Measurements from ENCODE around the gene GNGT1.
"Not testable (repeated sequence)": the region's sequence is repeated elsewhere in the genome, so short reads cannot be mapped to it uniquely, and the experiment has no call there.

GNGT1 gene

DNA sequence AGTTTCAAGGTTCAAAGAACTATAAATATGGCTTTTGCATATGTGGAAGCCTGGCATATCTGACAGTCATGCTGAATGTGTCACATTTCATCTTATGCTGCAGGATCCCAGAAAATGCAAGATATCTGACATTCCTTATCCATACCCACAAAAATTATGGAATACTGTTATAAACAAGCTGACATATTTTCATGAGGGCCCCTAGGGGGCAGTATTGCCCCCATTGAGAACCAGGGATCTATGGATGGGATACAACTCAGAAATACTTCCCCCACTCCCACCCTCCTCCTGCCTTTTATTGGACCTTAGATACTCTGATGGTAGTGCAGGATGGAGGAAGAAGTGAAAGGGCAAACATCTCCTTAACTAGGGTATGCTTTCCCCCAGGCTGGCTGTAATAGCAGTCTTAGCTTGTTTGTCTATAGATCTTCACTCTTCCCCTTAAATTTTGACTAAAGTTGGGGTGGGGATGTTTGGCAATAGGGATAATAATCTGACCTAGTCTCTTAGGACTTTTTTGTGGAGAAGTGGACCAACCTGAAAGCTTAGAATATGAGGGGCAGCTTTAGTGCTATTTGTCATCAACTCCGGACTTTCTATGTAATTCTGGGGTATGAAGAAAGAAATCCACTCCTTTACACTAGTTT, 3.5 kb upstream of the GNGT1 start:
- no peak for DNase-seq (ENCODE audit: low read depth in 1 of 2, low spot score in 1 of 2)

DNA sequence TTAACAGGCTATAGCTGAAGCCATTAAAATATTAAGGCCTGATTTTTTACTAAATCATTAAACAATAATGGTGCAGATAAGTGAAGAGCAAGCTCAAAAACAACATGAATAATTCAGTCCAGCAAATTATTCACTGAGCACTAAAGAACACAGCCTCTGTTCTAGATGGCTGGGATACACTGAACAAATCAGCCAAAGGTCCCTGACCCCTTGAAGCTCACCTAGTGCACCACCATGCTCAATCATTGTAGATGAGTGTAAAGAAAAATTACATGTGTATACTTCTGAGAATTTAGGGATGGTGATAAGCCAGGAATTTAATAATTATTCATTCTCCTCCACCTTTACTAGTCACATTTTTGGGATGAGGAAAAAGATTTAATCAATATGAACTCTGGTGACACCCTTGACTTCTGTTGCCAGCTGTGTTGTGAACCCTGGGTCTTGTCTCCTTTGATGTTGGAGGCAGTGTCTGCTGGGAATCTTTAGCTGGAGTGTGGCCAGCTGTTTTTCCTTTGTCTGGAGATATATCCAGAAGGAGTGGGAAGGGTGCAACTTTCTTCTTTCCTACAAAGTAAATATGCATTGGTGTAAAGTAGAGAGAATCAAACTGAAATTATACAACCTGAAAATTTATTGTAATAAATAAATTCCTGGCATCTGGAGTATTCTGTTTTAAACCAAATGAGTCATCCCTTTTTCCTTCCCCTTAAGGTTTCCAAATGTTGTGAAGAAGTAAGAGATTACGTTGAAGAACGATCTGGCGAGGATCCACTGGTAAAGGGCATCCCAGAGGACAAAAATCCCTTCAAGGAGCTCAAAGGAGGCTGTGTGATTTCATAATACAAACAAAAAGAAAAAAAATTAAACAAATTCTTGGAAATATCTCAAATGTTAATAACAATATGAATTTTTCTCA, 4.0 kb downstream of the GNGT1 start:
- DNase-seq (ENCODE audit: low read depth in 1 of 2, low spot score in 1 of 2): no peak

DNA sequence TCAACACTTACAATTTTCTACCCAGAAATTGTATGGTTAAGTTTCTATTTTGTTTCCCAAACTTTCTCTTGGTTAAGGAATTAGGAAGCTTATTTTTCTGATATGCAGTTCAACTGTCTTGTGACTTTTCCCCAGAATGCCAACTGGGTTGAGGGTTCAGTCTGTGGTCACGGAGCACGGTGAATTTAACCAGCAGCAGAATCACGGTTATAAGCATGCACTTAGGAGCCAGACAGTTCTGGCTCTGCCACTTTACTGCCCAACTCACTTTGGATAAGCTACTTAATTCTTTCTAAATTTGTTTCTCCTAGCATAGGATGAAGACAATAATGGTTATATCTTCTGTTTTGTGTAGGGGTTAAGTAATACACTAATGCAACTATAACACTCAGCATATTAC, 4.9 kb downstream of the GNGT1 start:
- not testable (repeated sequence) for DNase-seq (ENCODE audit: low read depth in 1 of 2, low spot score in 1 of 2)

DNA sequence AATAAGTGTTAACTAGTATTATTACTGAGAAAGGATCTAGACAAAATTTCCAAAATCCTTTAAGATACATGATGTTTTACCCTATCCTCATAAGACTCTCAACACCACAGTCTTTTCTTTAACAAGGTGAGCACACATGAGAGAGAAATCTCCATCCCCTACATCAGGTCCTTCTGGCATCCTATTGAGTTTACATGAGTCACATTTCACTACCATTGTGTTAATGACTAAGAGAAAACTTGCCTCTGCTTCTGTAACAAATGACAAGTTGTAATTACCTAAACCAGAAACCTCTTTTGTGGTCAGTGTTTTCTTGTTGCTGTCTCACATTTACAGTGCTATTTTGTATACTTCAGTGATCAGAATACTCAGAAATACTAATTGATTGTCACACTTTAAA, 5.3 kb downstream of the GNGT1 start:
- not testable (repeated sequence) for DNase-seq (ENCODE audit: low read depth in 1 of 2, low spot score in 1 of 2)

DNA sequence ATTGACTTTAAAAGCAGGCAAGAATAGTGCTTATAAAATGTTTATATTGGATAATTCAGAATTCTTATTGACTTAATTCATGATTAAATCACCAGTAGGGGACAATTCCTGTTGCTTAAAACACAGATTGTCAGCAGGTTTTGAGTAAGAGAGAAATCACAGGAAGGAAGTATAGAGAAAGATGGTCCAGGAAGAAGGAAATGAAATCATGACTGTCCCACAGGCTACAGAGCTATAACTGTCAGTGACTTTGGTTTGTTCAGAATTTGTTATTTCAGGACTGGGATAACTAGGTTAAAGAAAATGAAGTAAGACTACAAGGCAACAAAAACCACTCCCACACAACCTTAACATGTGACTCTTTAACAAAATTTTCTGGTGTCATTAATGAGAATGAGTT, 6.8 kb downstream of the GNGT1 start:
- DNase-seq (ENCODE audit: low read depth in 1 of 2, low spot score in 1 of 2): no peak

DNA sequence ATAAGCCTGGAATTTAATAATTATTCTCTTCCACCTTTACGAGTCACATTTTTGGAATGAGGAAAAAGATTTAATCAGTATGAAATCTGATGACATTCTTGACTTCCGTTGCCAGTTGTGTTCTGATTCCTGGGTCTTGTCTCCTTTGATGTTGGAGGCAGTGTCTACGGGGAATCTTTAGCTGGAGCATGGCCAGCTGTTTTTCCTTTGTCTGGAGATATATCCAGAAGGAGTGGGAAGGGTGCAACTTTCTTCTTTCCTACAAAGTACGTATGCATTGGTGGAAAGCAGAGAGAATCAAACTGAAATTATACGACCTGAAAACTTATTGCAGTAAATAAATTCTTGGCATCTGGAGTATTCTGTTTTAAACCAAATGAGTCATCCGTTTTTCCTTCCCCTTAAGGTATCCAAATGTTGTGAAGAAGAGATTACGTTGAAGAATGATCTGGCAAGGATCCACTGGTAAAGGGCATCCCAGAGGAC, 8.3 kb downstream of the GNGT1 start:
- DNase-seq (ENCODE audit: low read depth in 1 of 2, low spot score in 1 of 2): no peak

DNA sequence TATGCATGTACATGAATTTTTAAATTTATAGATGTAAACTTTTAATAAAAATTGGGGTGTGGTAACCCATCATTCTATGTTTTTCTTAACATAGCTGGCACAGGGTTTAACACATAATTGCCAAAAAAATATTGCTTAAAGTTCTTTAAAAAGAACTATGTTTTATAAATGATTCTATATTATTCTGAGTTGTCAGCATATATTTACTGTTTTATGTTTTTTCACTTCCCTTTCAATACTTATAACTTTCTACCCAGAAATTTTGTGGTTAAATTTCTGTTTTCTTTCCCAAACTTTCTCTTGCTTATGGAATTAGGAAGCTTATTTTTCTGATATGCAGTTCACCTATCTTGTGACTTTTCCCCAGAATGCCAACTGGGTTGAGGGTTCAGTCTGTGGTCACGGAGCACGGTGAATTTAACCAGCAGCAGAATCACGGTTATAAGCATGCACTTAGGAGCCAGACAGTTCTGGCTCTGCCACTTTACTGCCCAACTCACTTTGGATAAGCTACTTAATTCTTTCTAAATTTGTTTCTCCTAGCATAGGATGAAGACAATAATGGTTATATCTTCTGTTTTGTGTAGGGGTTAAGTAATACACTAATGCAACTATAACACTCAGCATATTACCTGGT, 9.0 kb downstream of the GNGT1 start:
- DNase-seq (ENCODE audit: low read depth in 1 of 2, low spot score in 1 of 2): not testable (repeated sequence)

DNA sequence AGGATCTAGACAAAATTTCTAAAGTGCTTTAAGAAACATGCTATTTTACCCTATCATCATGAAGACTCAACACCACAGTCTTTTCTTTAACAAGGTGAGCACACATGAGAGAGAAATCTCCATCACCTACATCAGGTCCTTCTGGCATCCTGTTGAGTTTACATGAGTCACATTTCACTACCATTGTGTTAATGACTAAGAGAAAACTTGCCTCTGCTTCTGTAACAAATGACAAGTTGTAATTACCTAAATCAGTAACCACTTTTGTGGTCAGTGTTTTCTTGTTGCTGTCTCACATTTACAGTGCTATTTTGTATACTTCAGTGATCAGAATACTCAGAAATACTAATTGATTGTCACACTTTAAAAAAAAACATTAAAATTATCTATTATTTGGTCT, 9.5 kb downstream of the GNGT1 start:
- not testable (repeated sequence) for DNase-seq (ENCODE audit: low read depth in 1 of 2, low spot score in 1 of 2)

DNA sequence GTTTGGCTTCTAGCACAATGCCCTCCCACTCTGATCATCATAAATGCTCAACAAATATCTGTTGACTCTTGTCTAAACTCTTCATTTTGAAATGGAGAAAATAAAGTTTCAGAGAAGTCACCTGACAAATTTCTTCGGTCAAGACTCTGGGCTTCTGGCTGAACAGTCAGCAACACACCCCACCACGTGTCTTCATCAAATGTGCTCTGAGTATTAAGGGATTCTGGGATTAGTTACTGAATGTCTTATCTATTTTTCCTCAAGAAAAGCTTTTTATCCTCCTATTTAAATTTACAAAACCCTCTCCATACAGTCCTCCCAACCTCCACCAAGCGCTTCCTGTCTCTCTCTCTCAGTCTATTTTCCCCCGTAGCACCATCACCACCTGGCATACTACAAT, 9.9 kb downstream of the GNGT1 start:
- DNase-seq (ENCODE audit: low read depth in 1 of 2, low spot score in 1 of 2): not testable (repeated sequence)

DNA sequence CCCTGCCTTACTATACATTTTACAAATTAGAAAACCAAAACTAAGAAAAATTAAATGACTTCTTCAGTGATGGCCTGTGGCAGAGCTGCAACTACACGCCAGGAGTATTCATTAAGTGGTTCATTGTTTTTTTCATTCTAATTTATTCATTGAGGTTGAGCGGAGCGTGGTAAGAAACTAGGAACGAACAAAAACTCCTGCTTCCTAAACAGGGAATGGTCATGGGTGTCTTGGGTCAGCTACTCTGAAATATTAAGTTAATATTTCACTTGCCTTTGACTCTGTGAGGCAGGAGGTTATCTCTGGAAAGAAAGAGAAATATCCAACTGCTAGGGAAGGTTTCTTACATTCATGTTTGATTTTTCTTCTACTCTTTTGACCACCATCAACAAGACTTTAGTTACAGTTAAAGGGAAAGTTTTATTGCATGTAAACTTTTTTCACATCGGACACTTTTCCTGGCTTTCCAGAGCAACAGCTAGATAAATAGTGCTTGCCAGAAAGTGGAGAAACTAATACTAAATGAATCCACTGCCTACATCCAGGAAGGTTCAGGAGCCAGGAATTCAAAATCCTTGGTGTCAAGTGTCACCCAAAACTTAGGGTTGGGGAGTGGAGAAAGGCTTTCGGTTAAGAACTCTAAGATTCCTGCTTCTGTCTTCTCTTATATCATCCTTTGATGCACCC, 14.3 kb downstream of the GNGT1 start:
- no peak for DNase-seq (ENCODE audit: low read depth in 1 of 2, low spot score in 1 of 2)

DNA sequence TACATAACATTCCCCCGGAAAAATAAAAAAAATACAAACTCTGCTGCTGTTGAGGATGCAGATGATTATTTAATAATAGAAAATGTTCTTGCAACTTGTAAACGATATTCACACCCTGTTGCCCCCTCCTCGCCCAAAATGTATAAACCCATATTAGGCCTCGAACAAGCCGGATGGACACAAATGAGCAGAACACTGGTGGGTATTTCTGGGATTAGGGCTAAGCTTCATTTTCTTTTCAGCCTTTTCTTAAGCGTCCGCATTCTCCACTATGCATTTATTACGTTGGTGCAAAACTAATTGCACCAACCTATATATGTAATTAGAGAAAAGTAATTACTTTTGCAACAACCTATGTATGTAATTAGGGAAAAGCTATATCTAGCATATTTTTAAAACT, 14.8 kb downstream of the GNGT1 start:
- DNase-seq (ENCODE audit: low read depth in 1 of 2, low spot score in 1 of 2): no peak

DNA sequence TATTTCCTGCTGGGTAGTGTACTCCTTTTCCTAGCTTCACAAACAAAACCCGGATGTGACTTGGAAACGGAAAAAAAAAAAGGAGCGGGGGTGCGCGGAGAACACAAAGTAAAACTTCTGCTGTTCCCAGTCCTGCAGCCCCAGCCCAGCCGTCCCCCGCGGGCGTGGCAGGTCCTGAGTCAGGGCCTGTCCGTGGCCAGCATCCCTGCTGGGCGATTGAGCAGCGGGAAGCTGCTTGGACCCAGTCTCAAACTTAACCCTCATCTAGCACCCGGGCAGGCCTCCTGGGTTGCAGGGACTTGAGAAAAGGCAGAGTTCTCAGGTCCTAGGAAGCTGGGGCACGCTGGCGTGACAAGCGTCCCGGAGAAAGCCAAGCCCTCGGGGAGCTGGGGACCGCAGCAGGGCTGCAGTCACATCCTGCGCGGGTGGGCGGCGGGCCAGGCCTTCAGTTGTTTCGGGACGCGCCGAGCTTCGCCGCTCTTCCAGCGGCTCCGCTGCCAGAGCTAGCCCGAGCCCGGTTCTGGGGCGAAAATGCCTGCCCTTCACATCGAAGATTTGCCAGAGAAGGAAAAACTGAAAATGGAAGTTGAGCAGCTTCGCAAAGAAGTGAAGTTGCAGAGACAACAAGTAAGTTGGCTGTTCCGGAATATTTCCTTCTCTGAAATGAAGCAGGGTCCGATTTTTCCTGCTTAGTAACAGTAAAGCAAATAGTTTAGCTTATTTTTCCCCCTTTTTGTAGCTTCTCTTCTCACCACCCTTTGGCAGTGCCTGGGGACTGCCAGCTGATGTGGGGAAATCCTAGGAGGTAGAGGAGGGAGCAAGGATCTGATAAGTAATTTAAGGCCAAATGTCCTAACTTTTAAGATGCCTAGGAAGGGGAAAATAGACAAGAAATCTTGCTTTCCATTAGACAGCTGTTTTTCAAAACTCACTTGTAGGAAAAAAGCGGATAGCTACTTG, 15.5 kb downstream of the GNGT1 start, which contains the start of gene GNG11:
TSS of gene GNG11 (plus strand) at position 129 of the 960 bp plus-strand sequence. CDS start at position 532, 403 bp downstream.
- DNase-seq (ENCODE audit: low read depth in 1 of 2, low spot score in 1 of 2): no peak

DNA sequence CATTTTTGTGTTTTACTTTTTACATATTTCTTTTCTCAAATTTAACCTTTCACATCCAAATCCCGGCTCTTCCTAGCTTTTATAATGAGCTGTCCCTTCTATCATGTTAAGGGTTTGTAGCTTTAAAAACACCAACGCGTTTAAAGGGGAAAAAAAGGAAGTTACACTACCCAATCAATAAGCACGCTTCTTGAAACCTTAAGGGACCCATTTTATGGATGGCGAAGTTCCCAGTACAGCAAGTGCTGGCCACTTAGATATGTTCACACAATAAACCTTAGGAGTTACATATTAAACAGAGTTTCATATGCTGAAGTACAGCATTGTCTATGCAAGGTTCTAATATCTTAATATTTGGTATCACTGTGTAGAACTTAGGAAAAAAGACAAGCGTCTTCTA, 16.9 kb downstream of the GNGT1 start:
- DNase-seq (ENCODE audit: low read depth in 1 of 2, low spot score in 1 of 2): no peak

DNA sequence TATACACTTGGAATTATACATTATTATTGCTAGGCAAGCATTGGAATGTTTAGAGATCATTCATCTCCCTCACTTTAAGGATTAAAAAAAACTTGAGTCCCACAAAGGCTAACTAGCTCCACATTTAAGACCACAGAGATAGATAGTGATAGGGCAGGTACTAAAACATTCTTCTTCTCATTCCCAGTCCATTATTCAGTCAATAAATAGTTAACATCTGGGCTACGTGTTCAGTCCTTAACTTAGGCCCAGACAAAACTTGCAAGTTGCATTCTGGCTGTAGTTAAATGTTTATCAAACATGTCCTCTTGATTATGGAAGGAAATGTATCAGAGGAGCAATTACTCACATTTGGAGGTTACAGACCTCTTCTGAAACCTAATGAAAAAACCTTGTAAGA, 17.6 kb downstream of the GNGT1 start:
- no peak for DNase-seq (ENCODE audit: low read depth in 1 of 2, low spot score in 1 of 2)

DNA sequence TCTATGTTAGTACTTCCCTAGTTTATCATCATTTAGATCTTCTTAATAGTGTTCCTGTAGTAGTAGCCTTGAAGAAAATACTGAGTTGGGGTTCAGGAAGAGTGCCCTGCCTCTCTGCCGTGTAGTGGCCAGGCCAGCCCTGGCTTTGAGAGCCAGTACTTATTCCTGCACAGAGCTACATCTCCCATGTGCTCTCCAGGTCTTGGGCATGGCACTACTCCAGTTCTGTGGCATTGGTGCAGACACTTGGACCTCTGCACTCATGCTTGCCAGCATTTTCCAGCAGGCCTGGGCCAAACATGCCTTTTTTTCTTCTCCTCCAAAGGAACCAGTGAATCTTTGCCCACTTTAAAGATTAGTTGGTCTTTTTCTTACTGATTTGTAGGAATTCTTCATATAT, 20.4 kb downstream of the GNGT1 start:
- no peak for DNase-seq (ENCODE audit: low read depth in 1 of 2, low spot score in 1 of 2)

DNA sequence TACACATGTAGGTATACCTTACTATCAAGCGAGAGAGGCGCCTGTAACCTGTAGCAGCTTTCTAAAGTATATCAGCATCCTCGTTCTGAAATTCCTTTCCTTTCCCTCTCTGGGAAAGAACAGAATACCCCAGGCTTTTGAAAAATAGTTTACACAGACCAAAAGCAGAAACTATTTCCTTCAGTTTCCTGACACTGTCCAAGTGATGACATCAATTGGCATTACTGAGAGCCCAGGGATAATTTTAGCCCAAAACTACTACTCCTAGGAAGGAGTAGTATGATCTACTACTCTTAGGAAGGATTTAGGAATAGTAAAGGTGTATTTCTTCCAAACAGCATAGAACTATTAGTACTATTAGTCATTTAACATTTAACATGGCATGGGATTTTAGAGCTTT, 21.2 kb downstream of the GNGT1 start:
- DNase-seq (ENCODE audit: low read depth in 1 of 2, low spot score in 1 of 2): no peak

DNA sequence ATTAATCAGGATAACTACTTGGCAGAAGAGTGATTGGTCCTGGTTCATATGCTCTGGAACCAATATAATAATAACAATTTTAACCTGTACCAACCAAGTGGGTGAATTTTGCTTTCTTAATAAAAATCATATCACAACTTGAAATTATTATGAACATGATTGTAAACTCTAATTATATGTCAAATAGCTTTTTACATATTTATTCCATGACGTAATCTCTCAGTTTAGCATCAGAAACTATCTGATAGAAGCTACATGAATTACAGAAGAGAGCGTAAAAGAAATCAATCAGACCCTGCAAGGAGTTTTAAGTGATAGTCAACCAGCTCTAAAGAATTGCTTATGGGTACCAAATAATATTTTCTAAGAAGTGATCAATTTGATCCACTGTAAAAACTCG, 25.3 kb downstream of the GNGT1 start:
- no peak for DNase-seq (ENCODE audit: low read depth in 1 of 2, low spot score in 1 of 2)

DNA sequence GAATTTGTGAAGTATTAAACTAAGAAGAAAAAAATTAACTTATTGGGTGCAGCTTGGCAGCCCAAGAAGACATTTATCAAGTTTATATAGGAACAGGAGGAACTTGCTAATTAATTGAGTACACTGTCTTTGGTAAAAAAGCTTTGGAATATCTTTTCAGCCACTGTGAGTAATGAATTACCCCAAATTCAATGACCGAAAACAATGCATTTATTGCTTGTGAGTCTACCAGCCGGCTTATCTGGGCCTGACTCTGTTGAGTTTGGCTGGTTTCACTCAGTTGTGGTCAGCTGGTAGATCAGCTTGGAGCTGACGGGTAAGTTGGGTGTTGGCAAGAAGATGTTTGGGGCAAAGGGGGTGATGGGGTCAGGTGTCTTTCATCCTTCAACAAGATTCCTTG, 26.8 kb downstream of the GNGT1 start:
- no peak for DNase-seq (ENCODE audit: low read depth in 1 of 2, low spot score in 1 of 2)

DNA sequence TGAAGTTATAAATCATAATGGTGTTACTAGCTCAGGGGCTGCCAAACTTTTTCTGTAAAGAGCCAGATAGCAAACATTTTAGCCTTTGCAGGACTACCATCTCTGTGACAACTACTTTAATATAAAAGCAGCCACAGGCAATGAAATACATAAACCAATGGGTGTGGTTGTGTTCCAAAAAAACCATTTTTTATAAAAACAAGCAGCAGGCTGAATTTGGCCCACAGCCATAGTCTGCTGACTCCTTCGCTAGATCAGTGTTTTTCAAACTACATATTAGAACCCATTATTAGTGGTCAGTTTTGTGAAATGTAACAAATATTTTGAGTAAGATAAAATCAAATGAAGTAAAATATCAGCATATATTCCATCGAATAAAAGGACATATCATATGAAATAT, 28.7 kb downstream of the GNGT1 start:
- no peak for DNase-seq (ENCODE audit: low read depth in 1 of 2, low spot score in 1 of 2)

DNA sequence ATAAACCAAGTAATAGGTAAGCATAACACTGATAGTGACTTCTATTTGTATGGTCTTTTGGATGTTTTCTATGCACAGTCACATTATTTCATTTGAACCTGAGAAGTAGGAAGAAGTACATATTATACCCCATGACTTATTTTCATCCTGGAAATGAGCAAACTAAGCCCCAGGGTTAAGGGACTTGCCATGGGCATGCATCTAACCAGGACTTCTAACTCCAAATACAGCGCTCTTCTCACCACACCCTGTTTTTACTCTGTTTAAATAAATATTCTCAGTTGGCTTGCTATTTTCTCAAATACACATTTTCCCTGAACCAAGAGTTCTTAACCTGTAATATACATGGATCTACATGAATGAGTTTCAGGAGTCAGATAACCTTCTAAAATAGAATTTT, 31.5 kb downstream of the GNGT1 start:
- no peak for DNase-seq (ENCODE audit: low read depth in 1 of 2, low spot score in 1 of 2)
